Measurements from ENCODE around the gene GPBAR1. TPM values are rescaled to one million over a fixed set of nuclear protein-coding genes. Genes with fewer than 3 reads are reported as not detected.

The GPBAR1 gene
- total RNA-seq, 1 donor from 2014 or later = not detected

DNA sequence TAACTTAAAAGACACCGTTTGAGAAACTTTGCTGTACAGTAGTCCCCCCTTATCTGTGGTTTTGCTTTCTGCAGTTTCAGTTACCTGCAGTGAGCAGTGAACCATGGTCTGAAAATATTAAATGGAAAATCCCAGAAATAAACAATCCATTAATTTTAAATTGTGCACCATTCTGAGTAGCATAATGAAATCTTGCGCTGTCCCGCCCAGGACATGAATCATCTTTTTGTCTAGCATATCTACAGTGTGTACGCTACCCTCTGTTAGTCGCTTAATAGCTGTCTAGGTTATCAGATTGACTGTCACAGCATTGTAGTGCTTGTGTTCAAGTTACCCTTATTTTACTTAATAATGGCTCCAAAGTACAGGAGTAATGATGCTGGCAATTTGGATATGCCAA lies 37.8 kb upstream of the GPBAR1 start:
- H3K4me1 Mint-ChIP-seq (ENCODE audit: unreplicated experiment) = peaks cover 59% of the 10 kb centered on the region
- H3K9me3 Mint-ChIP-seq (ENCODE audit: unreplicated experiment) = no peaks in the 10 kb centered on the region
- no peaks in the 10 kb centered on the region for H3K27me3 Mint-ChIP-seq (ENCODE audit: unreplicated experiment)
- peaks cover 34% of the 10 kb centered on the region for H3K36me3 Mint-ChIP-seq (ENCODE audit: unreplicated experiment)
- no peak overlapping the region for H3K4me3 Mint-ChIP-seq (ENCODE audit: unreplicated experiment)
- TF ChIP-seq CTCF (IDR thresholded peaks at IDR 0.05) = no peak
- H3K27ac Mint-ChIP-seq (ENCODE audit: unreplicated experiment) = no peak overlapping the region
- no peak for DNase-seq (ENCODE audit: extremely low spot score, unreplicated experiment)

GRCh38 chr2:218224186-218224585 lies 36.6 kb upstream of the GPBAR1 start:
- peaks cover 58% of the 10 kb centered on the region for H3K4me1 Mint-ChIP-seq (ENCODE audit: unreplicated experiment)
- no peak overlapping the region for H3K4me3 Mint-ChIP-seq (ENCODE audit: unreplicated experiment)

GRCh38 chr2:218226903-218227302 lies 33.9 kb upstream of the GPBAR1 start:
- DNase-seq (ENCODE audit: extremely low spot score, unreplicated experiment) = no peak
- H3K9me3 Mint-ChIP-seq (ENCODE audit: unreplicated experiment) = no peaks in the 10 kb centered on the region
- H3K27me3 Mint-ChIP-seq (ENCODE audit: unreplicated experiment) = no peaks in the 10 kb centered on the region
- peaks cover 46% of the 10 kb centered on the region for H3K36me3 Mint-ChIP-seq (ENCODE audit: unreplicated experiment)
- peaks cover 55% of the 10 kb centered on the region for H3K4me1 Mint-ChIP-seq (ENCODE audit: unreplicated experiment)
- H3K4me3 Mint-ChIP-seq (ENCODE audit: unreplicated experiment) = no peak overlapping the region
- no peak for TF ChIP-seq CTCF (IDR thresholded peaks at IDR 0.05)
- peak overlapping the region; percentile 35 for H3K27ac Mint-ChIP-seq (ENCODE audit: unreplicated experiment)

More at GRCh38 chr2:218224186-218224585, 36.6 kb upstream of the GPBAR1 start:
- H3K27me3 Mint-ChIP-seq (ENCODE audit: unreplicated experiment) = no peaks in the 10 kb centered on the region
- no peak for DNase-seq (ENCODE audit: extremely low spot score, unreplicated experiment)
- TF ChIP-seq CTCF (IDR thresholded peaks at IDR 0.05) = no peak
- H3K36me3 Mint-ChIP-seq (ENCODE audit: unreplicated experiment) = peaks cover 42% of the 10 kb centered on the region
- no peaks in the 10 kb centered on the region for H3K9me3 Mint-ChIP-seq (ENCODE audit: unreplicated experiment)
- H3K27ac Mint-ChIP-seq (ENCODE audit: unreplicated experiment) = peak overlapping the region; percentile 23

GRCh38 chr2:218228366-218229090 lies 32.3 kb upstream of the GPBAR1 start:
- no peak for DNase-seq (ENCODE audit: extremely low spot score, unreplicated experiment)
- Mint-ChIP-seq H3K36me3 (ENCODE audit: unreplicated experiment) (peaks cover 56% of the 10 kb centered on the region), H3K27ac (ENCODE audit: unreplicated experiment) (peak overlapping the region; percentile 86), H3K4me1 (ENCODE audit: unreplicated experiment) (peaks cover 46% of the 10 kb centered on the region), H3K27me3 (ENCODE audit: unreplicated experiment) (no peaks in the 10 kb centered on the region), H3K9me3 (ENCODE audit: unreplicated experiment) (no peaks in the 10 kb centered on the region), H3K4me3 (ENCODE audit: unreplicated experiment) (no peak overlapping the region)
- no peak for TF ChIP-seq CTCF (IDR thresholded peaks at IDR 0.05)

- Mint-ChIP-seq H3K27ac (ENCODE audit: unreplicated experiment) (peak overlapping the region; percentile 86), H3K36me3 (ENCODE audit: unreplicated experiment) (peaks cover 56% of the 10 kb centered on the region), H3K27me3 (ENCODE audit: unreplicated experiment) (no peaks in the 10 kb centered on the region), H3K4me1 (ENCODE audit: unreplicated experiment) (peaks cover 40% of the 10 kb centered on the region), H3K9me3 (ENCODE audit: unreplicated experiment) (no peaks in the 10 kb centered on the region), H3K4me3 (ENCODE audit: unreplicated experiment) (peak overlapping the region; percentile 33)
- DNase-seq (ENCODE audit: extremely low spot score, unreplicated experiment) = no peak
- no peak for TF ChIP-seq CTCF (IDR thresholded peaks at IDR 0.05)
Measured at GRCh38 chr2:218229239-218229638, 31.6 kb upstream of the GPBAR1 start.

Data from osteocyte (in vitro differentiated cells).